GM19467 (cell line): ENCODE data around the gene OBP2A.

Experiments used
- ATAC-seq: cut with Tn5 transposase; IDR thresholded peaks from one replicate; pipeline ENCODE4 v1.9.1; 2021; ENCODE audit warnings: mild to moderate bottlenecking, moderate library complexity; ENCODE audit not compliant: unreplicated experiment

The OBP2A gene

GRCh38 chr9:135551031-135551430 lies 5.1 kb downstream of the OBP2A start:
- no peak for ATAC-seq

DNA sequence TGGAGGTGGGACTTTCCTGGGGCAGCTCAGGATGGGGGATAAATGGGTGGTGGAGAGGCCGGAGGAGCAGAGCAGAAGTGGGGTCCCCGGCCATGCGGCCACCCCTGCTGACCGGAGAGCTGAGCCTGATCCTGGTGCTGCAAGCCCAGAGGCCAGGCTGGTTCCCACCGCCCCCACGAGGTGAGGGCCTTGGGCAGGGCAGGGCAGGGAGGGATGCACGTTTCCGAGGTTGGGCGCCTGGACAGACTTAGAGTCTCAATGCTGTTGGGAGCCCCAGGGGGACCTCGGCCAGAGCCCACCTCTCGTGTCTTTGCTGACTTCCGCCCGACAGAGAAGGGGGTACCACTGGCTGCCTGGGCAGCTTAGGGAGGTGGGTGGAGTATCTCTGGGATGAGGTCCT lies 5.5 kb downstream of the OBP2A start:
- no peak for ATAC-seq

- ATAC-seq, result no peak
Observed at GRCh38 chr9:135552021-135552697, 6.2 kb downstream of the OBP2A start.

DNA sequence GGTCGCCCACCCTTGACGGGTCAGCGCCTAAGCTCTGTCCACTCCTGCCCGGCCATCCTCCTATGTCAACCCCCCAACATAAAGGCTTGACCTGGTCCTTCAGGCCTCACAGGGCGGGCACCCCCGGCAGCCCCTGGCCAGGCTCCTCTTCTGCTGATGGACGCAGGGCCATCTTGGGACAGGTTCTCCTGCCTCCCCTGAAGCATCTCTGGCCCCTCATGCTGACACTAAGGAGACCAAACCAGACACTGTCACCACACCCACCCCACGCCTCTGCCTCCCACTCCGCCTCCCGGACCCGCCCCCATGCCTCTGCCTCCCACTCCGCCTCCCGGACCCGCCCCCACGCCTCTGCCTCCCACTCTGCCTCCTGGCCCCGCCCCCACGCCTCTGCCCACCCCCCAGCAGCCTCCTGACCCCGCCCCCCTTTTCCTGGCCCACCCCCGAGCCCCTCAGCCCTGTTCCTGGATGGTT lies 6.8 kb downstream of the OBP2A start:
- ATAC-seq, result no peak

DNA sequence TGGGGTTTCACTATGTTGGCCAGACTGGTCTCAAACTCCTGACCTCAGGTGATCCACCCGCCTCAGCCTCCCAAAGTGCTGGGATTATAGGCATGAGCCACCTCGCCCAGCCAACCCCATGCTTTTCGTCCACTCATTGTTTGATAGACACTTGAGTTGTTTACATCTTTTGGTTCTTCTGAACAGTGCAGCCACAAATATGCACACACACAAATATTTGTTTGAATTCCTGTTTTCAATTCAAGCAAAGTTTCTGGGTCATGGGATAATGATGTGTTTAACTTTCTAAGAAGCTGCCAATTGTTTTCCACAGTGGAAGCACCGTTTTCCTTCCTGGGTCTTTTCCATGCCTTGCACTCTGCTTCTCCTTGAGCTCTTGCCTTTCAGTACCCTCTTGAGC lies 8.8 kb downstream of the OBP2A start:
- no peak for ATAC-seq

DNA sequence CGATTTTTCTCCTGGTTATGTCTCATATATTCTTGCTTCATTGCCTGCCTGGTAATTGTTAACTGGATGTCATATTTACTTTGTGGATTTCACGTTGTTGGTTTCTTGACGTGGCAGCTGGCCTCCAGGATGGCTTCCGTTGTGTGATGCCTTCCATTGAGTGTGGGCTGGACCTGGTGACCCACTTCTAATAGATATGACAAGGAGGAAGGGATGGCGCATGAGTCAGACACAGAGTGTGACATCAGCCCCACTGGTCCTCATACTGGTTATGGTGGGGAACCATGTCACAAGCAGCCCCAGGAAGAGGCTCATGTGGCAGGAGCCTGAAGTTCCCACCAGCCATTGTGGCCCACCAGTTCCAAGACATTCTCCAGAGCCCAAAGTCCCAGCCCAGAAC lies 9.3 kb downstream of the OBP2A start:
- ATAC-seq, result no peak

GRCh38 chr9:135555910-135556309 lies 10.0 kb downstream of the OBP2A start:
- no peak for ATAC-seq

GRCh38 chr9:135559606-135560005 lies 13.7 kb downstream of the OBP2A start:
- ATAC-seq, result no peak

DNA sequence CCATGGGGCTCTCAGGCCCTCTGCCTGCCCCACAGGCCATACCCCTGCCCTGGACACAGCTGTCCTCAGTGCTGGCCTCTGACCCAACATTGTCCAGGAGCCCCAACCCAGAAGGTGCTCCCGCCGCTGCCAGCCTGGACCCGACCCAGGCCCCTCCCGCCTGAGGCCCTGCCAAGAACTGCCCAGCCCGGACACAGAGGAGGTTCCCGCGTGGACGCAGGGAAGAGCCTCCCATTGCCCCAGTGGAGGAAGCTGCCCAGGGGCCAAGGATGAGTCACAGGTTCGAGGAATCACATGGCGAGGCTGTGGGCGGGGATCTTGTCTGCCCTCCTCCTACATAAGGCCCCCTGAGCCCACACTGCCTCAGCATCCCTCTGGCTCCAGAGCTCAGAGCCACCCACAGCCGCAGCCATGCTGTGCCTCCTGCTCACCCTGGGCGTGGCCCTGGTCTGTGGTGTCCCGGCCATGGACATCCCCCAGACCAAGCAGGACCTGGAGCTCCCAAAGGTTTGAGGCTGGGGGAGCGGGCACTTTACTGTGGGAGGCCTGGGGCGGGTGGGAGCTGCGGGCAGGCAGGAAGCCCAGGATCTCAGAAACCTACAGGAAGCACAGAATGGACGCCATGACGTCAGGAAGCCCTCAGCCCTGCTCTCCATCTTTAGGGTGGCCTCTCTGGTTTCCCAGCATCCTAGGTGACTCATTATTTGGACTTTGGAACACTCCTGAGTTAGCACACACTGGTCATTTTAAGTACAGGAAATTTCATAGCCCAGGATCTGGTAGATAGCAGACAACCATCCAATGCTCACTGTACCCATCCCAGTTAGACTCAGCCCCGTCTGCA lies 15.7 kb downstream of the OBP2A start, which contains the start of gene PAEP:
Gene PAEP, plus strand, starts transcription at position 366 of the 844 bp plus-strand sequence.
- no peak for ATAC-seq

DNA sequence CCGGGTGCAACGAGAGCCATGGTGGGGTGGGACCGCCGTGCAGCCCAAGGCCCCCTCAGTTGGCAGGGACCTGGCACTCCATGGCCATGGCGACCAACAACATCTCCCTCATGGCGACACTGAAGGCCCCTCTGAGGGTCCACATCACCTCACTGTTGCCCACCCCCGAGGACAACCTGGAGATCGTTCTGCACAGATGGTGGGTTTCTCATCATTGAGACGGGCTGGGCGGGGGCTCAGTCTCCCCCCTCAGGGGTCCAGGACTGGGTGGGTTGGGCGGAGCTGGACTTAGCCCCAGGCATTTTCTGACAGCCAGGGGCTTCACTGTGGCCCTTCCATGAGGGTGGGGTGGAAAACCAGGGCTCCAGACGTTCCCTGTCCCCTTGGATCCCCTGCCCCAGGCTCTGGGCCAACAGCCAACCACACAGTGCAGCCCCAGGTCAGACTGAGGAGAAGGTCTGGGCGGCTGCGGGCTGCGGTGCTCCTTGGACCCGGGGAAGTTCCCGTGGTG lies 16.4 kb downstream of the OBP2A start:
- no peak for ATAC-seq

- no peak for ATAC-seq
Observed at GRCh38 chr9:135563039-135563476, 17.1 kb downstream of the OBP2A start.

- no peak for ATAC-seq
Observed at GRCh38 chr9:135563858-135564257, 17.9 kb downstream of the OBP2A start.

- no peak for ATAC-seq
Observed at GRCh38 chr9:135565141-135565628, 19.3 kb downstream of the OBP2A start.

GRCh38 chr9:135565636-135566035 lies 19.7 kb downstream of the OBP2A start:
- no peak for ATAC-seq

DNA sequence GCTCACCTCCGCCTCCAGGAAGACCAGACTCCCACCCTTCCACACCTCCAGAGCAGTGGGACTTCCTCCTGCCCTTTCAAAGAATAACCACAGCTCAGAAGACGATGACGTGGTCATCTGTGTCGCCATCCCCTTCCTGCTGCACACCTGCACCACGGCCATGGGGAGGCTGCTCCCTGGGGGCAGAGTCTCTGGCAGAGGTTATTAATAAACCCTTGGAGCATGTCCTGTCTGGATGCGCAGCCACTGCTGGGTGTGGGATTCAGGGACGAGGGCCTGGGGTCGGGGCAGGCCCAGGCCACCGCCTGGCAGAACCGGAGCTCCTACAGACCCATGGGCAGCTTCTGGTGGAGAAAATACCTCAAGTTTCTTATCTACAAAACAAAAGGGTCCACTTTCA lies 20.6 kb downstream of the OBP2A start:
- ATAC-seq, result no peak

DNA sequence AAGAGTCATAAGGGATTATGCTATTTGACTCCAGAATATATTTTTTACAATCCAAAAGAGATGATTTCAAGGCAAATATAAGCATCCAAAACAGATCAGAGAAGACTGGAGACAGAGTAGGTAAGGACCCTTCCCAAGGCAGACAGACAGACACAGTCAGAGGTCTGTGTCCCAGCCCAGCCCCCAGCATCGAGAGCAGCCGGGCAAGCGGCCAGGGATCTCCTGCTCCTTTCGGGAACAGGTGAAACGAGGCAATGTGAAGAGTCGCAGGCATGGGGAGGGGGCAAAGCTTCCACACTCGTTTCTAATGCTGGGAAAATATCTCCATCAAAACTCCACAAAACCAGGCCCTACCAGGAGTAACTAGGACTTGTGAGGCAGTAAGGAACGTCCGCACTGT lies 21.4 kb downstream of the OBP2A start:
- no peak for ATAC-seq

DNA sequence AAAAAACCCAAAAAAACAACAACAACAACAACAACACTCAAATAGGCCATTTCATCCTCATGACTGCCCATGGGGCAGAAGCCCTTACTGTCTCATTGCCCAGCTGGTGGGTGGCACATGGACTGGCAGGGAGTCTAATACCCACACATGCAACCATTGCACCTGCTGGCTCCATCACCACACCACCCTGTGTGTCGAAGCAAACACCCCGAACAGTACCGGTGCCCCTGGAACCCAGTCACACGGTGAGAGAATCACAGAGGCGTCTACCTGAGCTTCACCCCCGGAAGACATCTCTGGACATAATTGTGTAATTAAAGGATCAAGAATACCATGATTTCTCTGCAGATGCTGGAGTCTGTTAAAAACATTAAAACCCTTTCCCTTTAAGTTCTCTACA lies 22.1 kb downstream of the OBP2A start:
- ATAC-seq, result no peak

DNA sequence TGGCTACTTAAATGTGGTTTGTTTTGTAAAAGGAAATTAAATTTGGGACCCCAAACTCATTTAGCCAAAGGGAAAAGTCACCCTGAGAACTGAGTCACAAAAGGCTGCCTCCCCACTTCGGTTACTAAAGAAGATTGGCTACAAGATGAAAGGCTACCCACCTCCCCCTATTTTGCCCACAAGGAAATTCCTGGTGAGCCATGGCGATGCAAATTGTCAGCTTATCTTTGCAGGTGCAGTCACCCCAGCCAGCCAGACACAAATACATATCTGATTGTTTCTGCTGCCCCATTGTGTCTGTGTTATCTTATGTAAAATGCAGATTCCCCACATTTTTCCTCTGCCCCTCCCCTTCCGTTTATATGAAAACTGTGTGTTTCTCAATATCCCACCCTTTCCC lies 24.5 kb downstream of the OBP2A start:
- no peak for ATAC-seq

DNA sequence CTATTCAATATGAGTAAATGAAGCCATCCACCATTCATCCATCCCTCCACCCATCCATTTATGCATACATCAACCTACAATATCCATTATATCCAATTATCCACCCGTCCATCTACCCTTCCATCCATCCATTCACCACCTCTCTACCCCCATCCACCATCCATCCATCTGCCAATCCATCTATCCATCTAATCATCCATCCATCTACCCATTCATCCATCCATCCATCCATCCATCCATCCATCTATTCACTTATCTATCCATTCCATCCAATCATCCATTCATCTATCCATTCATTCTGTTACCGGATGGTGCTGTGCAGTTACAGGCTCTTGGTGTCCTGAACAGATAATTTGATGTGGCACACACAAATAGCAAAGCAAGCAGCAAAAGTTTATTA lies 26.3 kb downstream of the OBP2A start:
- ATAC-seq, result no peak

DNA sequence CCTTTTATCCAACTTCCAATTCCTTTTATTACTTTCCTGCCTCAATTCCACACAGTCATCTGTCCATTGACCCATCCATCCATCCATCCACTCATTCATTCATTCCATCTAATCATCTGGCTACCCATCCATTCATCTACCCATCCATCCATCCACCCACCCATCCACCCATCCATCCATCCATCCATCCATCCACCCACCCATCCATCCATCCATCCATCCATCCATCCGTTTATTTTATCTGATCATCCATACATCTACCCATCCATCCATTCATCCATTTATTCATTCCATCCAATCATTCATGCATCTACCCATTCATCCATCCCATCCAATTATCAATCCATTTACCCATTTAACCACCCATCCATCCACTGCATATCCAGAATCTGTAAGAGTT lies 27.2 kb downstream of the OBP2A start:
- ATAC-seq, result no peak

- no peak for ATAC-seq
Observed at GRCh38 chr9:135574331-135574730, 28.4 kb downstream of the OBP2A start.

- no peak for ATAC-seq
Observed at GRCh38 chr9:135574943-135575342, 29.0 kb downstream of the OBP2A start.
